Effector memory CD4-positive, alpha-beta T cell (primary cell): ENCODE results near the gene ZSCAN31.
"Not testable (repeated sequence)": the region's sequence is repeated elsewhere in the genome, so short reads cannot be mapped to it uniquely, and the experiment has no call there.

Source experiments
- DNase-seq, 3 donors: peaks; one replicate each; pipeline ENCODE4 v3.0.0-alpha.2; 2020
- H3K27ac ChIP-seq: 2 replicates; pipeline ENCODE4 v1.7.0; 2013; ENCODE audit warnings: mild to moderate bottlenecking, low read length, moderate library complexity; ENCODE audit not compliant: insufficient read depth, poor library complexity, severe bottlenecking
- H3K27me3 ChIP-seq: replicated peaks from 2 replicates; pipeline ENCODE4 v1.7.0; 2013; ENCODE audit warnings: mild to moderate bottlenecking, low read length; ENCODE audit not compliant: insufficient read depth, control insufficient read depth, poor library complexity, severe bottlenecking
- H3K36me3 ChIP-seq: 2 replicates; pipeline ENCODE4 v1.7.0; 2013; ENCODE audit warnings: mild to moderate bottlenecking, low read length, moderate library complexity; ENCODE audit not compliant: control insufficient read depth, insufficient read depth
- H3K4me1 ChIP-seq: 2 replicates; pipeline ENCODE4 v1.7.0; 2013; ENCODE audit warnings: low read length, mild to moderate bottlenecking; ENCODE audit not compliant: control insufficient read depth, insufficient read depth, poor library complexity, severe bottlenecking
- H3K4me3 ChIP-seq: 2 replicates; pipeline ENCODE4 v1.7.0; 2013; ENCODE audit warnings: low read length, low read depth, mild to moderate bottlenecking; ENCODE audit not compliant: insufficient read depth, poor library complexity, severe bottlenecking
- H3K9me3 ChIP-seq: 2 replicates; pipeline ENCODE4 v1.7.0; 2013; ENCODE audit warnings: mild to moderate bottlenecking, low read length, moderate library complexity; ENCODE audit not compliant: control insufficient read depth

Gene ZSCAN31

DNA sequence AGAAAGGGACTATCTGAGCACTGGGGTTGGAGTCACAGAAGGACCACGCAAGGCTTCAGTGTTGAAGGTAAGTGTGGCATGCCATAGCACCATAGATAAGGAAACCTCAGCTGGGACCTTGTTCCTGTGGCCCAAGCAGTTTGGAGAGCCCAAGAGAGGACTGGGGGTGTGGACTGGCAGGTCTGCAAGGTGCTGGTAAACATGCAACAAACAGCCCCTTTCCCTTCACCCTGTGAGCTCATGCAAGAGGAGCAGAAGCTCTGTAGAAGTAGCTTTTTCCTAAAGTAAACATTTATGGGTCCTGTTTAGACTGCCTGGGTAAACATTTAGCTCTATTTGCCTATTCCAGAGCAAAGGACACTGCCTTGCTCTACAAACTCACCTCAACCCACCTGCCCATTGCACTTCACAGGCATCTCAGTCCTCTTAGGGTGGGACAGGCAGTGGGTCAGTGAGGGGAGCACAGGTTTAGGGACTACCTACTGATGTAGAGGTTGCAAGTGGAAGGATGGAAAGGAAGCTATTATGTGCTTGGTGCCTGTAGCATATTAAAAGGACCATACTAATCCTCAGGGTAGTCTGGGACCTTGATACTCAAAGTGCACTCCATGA, 12.0 kb downstream of the ZSCAN31 start:
- no peak overlapping the region for H3K4me3 ChIP-seq
- H3K9me3 ChIP-seq, result peaks cover 4% of the 10 kb centered on the region
- no peaks in the 10 kb centered on the region for H3K36me3 ChIP-seq
- H3K27ac ChIP-seq, result no peak overlapping the region
- no peaks in the 10 kb centered on the region for H3K27me3 ChIP-seq
- no peaks in the 10 kb centered on the region for H3K4me1 ChIP-seq
- DNase-seq, result no peak

DNA sequence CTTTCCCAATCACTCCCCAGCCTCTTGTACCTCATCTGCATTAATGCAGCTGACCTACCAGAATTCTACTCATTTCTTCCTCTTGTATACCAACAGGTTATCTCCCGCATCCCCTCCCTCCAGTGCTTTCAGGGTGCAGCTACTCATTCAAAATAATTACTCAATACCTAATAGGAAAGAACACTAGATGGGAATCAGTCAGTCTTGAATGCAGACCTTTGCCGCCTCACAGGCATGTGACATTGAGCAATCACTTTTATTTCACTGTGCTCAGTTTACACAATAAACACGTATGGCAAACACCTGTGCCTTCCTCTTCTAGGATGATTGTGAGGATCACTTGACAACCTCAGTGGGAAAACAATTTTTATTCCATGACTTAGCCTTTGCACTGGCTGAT, 13.3 kb downstream of the ZSCAN31 start:
- Histone ChIP-seq H3K27ac (no peak overlapping the region), H3K27me3 (no peaks in the 10 kb centered on the region), H3K4me3 (no peak overlapping the region), H3K36me3 (no peaks in the 10 kb centered on the region), H3K4me1 (no peaks in the 10 kb centered on the region), H3K9me3 (peaks cover 4% of the 10 kb centered on the region)
- no peak for DNase-seq

DNA sequence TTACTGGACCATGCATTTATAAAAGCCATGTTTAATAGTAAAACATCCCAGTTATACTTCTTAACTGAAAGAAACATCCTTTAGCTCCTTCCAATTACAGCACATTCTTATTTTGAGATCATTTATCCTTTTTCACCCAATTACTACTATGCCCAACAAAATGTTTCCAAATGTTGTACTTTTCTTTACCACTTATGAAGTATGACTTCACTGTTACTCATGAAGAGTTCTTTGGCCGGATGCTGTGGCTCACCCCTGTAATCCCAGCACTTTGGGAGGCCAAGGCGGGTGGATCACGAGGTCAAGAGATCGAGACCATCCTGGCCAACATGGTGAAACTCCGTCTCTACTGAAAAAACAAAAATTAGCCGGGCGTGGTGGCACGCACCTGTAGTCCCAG, 18.1 kb downstream of the ZSCAN31 start:
- H3K4me3 ChIP-seq, H3K27me3 ChIP-seq, DNase-seq, H3K36me3 ChIP-seq, H3K4me1 ChIP-seq, H3K9me3 ChIP-seq, H3K27ac ChIP-seq: not testable (repeated sequence)

DNA sequence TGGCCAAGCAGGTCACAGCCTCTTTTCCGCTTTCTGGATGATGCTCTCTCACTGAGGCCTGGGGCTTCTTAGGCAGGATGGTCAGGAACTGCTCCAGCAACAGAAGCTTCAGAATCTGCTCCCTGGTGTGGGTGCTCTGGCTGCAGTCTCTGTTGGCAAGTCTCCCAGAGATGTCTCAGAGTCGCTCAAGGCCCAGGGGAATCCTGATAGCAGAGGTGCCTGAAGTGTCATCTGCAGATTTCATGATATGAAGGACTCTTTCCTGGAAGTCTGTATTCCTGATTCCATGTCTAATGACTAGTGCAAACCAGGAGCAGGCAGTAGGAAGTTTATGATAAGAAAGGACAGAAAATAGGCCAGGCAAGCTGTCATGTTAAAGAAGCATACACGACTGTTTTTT, 20.3 kb downstream of the ZSCAN31 start:
- Histone ChIP-seq H3K9me3 (no peaks in the 10 kb centered on the region), H3K27me3 (no peaks in the 10 kb centered on the region), H3K36me3 (no peaks in the 10 kb centered on the region)

DNA sequence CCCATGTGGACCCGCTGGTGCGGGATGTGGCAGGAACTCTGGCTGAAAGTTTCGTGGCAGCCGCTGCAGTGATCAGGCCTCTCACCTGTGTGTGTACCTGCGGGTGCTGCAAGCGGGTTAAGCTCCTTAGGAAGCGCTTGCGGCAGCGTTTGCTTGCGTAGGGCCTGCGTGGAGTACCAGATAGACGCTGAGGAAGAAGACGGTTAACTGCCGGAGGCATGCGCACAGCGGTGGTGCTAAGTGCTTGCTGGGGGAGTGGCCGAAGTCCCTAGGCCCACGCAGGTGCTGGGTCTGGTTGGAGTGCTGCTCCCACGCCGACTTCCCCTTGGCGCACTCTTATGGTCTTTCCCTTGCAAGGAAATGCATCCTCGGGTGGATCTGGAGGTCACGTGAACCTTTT, 23.0 kb downstream of the ZSCAN31 start:
- no peak overlapping the region for H3K4me3 ChIP-seq
- H3K36me3 ChIP-seq, result no peaks in the 10 kb centered on the region
- no peak overlapping the region for H3K27ac ChIP-seq
- no peaks in the 10 kb centered on the region for H3K27me3 ChIP-seq
- no peak for DNase-seq
- no peaks in the 10 kb centered on the region for H3K9me3 ChIP-seq
- no peaks in the 10 kb centered on the region for H3K4me1 ChIP-seq

More for the DNA sequence above, 20.3 kb downstream of the ZSCAN31 start:
- DNase-seq, result no peak
- no peak overlapping the region for H3K27ac ChIP-seq
- no peaks in the 10 kb centered on the region for H3K4me1 ChIP-seq
- H3K4me3 ChIP-seq, result no peak overlapping the region

DNA sequence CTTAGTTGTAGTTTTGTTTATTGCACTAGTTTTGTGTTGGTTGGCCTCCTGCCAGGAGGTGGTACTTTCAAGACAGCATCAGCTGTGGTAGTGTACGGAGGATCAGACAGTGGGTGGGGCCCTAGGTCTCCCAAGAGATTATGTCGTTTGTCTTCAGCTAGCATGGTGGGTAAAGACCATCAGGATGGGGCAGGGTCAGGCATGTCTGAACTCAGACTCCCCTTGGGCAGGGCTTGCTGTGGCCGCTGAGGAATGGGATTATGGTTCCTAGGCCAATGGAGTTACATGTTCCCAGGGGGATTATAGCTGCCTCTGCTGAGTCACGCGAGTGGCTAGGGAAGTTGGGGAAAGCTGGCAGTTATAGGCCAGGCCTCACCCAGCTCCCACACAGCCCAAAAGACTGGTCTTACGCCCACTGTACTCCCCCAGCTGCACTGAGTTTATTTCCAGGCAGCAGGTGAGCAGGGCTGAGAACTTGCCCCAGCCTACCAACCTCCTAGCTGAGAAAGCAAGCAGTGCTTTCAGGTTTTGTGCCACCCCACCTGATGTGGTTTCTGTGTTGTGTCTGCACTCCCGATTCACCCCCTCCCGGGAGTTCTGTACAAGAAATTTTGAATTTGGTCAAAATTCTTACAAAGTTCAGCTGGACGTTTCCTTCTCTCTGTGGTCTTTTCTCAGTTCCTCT, 24.7 kb downstream of the ZSCAN31 start:
- DNase-seq, result no peak
- Histone ChIP-seq H3K9me3 (no peaks in the 10 kb centered on the region), H3K36me3 (no peaks in the 10 kb centered on the region), H3K27me3 (no peaks in the 10 kb centered on the region), H3K27ac (no peak overlapping the region), H3K4me1 (no peaks in the 10 kb centered on the region), H3K4me3 (no peak overlapping the region)

DNA sequence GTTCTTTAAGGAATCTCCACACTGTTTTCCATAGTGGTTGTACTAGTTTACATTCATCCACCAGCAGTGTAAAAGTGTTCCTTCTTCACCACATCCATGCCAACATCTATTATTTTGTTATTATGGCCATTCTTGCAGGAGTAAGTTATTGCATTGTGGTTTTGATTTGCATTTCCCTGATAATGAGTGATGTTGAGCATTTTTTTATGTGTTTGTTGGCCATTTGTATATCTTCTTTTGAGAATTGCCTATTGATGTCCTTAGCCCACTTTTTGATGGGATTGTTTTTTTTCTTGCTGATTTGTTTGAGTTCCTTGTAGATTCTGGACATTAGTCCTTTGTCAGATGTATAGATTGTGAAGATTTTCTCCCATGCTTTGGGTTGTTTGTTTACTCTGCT, 29.6 kb downstream of the ZSCAN31 start:
- not testable (repeated sequence) for H3K27me3 ChIP-seq, H3K27ac ChIP-seq, DNase-seq, H3K9me3 ChIP-seq, H3K36me3 ChIP-seq, H3K4me3 ChIP-seq, H3K4me1 ChIP-seq

DNA sequence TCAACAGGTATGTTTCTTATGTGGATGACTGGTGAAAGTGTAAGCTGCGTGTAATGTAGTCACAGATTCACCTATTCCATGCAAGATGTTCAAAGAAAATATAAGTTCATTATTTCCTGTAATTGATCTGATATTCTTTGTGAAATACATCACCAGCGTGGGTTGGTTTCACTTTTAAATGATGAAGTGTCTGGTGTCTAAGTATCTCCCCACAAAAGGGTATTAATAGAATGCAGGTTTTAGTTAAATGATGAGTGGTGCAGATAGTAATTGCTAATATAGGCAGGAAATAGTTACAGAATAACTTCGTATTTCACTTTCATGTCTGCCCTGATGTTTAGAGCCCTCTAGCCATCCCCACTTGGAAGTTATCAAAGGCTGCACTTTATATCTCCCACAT, 32.4 kb downstream of the ZSCAN31 start:
- H3K4me1 ChIP-seq, result no peaks in the 10 kb centered on the region
- no peak overlapping the region for H3K27ac ChIP-seq
- no peaks in the 10 kb centered on the region for H3K9me3 ChIP-seq
- no peaks in the 10 kb centered on the region for H3K27me3 ChIP-seq
- no peak overlapping the region for H3K4me3 ChIP-seq
- DNase-seq, result no peak
- H3K36me3 ChIP-seq, result no peaks in the 10 kb centered on the region

DNA sequence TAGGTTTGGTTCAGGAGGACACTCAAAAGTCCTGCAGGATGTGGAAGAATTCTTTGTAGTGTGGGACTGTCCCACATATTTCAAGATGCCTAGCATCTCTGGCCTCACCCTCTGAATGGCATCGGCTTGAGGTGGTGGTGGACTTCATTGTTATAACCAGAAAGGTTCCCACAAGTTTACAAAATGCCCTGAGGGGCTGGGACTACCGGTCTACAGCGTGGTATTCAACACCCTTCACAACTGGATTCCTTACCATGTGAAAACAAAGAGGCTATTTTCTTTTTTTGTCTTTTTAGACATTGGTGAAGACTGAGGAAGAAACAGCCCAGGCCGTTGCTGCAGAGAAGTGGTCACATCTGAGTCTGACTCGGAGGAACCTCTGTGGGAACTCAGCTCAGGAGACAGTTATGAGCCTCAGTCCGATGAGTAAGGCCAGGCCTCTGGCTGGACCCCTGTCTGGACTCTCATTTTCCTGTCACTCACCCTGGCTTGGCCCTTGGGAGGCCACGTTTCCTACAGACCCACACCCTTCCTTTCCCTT, 39.4 kb downstream of the ZSCAN31 start:
- H3K9me3 ChIP-seq, result no peaks in the 10 kb centered on the region
- no peaks in the 10 kb centered on the region for H3K4me1 ChIP-seq
- DNase-seq, result no peak
- H3K27me3 ChIP-seq, result no peaks in the 10 kb centered on the region
- no peaks in the 10 kb centered on the region for H3K36me3 ChIP-seq
- no peak overlapping the region for H3K27ac ChIP-seq
- no peak overlapping the region for H3K4me3 ChIP-seq

DNA sequence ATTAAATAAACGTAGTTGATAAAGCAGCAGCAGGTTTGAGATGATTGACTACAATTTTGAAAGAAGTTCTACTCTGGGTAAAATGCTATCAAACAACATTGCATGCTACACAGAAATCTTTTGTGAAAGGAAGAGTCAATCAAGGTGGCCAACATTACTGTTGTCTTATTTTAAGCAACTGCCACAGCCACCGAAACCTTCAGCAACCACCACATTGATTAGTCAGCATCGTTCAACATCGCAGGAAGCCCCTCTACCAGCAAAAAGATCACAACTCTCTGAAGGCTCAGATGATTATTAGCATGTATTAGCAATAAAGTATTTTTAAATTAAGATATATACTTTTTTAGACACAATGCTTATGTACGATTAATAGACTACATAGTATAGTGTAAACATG, 40.6 kb downstream of the ZSCAN31 start:
- H3K9me3 ChIP-seq, result no peaks in the 10 kb centered on the region
- no peaks in the 10 kb centered on the region for H3K27me3 ChIP-seq
- no peak for DNase-seq
- H3K4me1 ChIP-seq, result no peaks in the 10 kb centered on the region
- H3K4me3 ChIP-seq, result no peak overlapping the region
- no peaks in the 10 kb centered on the region for H3K36me3 ChIP-seq
- H3K27ac ChIP-seq, result no peak overlapping the region
